ENCODE data around the gene PLA2R1.

The PLA2R1 gene

GRCh38 chr2:160062292-160063005 lies at the start of gene PLA2R1:
PLA2R1 (minus strand) TSS chr2:160062615; CDS start chr2:160062403, 212 bp downstream.
- no peak for DNase-seq (ENCODE audit: low read depth)

GRCh38 chr2:160110674-160111239 lies 48.3 kb upstream of the PLA2R1 start:
- no peak for DNase-seq (ENCODE audit: low read depth)

- peak; percentile 32 for DNase-seq (ENCODE audit: low read depth)
These were observed 47.7 kb upstream of the PLA2R1 start for GRCh38 chr2:160109939-160110673.

- no peak for DNase-seq (ENCODE audit: low read depth)
These were observed 46.8 kb upstream of the PLA2R1 start for GRCh38 chr2:160109243-160109642.

GRCh38 chr2:160108646-160109045 lies 46.2 kb upstream of the PLA2R1 start:
- no peak for DNase-seq (ENCODE audit: low read depth)

- no peak for DNase-seq (ENCODE audit: low read depth)
These were observed 43.0 kb upstream of the PLA2R1 start for GRCh38 chr2:160105366-160105765.

- no peak for DNase-seq (ENCODE audit: low read depth)
These were observed 41.7 kb upstream of the PLA2R1 start for GRCh38 chr2:160104115-160104514.

GRCh38 chr2:160097326-160097725 lies 34.9 kb upstream of the PLA2R1 start:
- no peak for DNase-seq (ENCODE audit: low read depth)

GRCh38 chr2:160096409-160096808 lies 34.0 kb upstream of the PLA2R1 start:
- no peak for DNase-seq (ENCODE audit: low read depth)

GRCh38 chr2:160092445-160092844 lies 30.0 kb upstream of the PLA2R1 start:
- DNase-seq (ENCODE audit: low read depth) = no peak

GRCh38 chr2:160091381-160091780 lies 29.0 kb upstream of the PLA2R1 start:
- no peak for DNase-seq (ENCODE audit: low read depth)

GRCh38 chr2:160087854-160088745 lies 25.7 kb upstream of the PLA2R1 start:
- no peak for DNase-seq (ENCODE audit: low read depth)

- no peak for DNase-seq (ENCODE audit: low read depth)
These were observed 23.2 kb upstream of the PLA2R1 start for GRCh38 chr2:160085662-160086061.

- DNase-seq (ENCODE audit: low read depth) = no peak
These were observed 15.7 kb upstream of the PLA2R1 start for GRCh38 chr2:160077912-160078810.

- DNase-seq (ENCODE audit: low read depth) = no peak
These were observed 14.5 kb upstream of the PLA2R1 start for GRCh38 chr2:160076914-160077313.

- DNase-seq (ENCODE audit: low read depth) = no peak
These were observed 13.8 kb upstream of the PLA2R1 start for GRCh38 chr2:160076241-160076640.

GRCh38 chr2:160075171-160075570 lies 12.8 kb upstream of the PLA2R1 start:
- DNase-seq (ENCODE audit: low read depth) = no peak

GRCh38 chr2:160073284-160073888 lies 11.0 kb upstream of the PLA2R1 start:
- no peak for DNase-seq (ENCODE audit: low read depth)

GRCh38 chr2:160068906-160069305 lies 6.5 kb upstream of the PLA2R1 start:
- no peak for DNase-seq (ENCODE audit: low read depth)

GRCh38 chr2:160064916-160065315 lies 2.5 kb upstream of the PLA2R1 start:
- DNase-seq (ENCODE audit: low read depth) = no peak
